NCI-H2196 treated with DMSO at 0.1 percent for 48 hours (cell line): ENCODE measurements around the gene ATMIN.

Source experiments
- DNase-seq: peaks from one replicate; lab custom pipeline; 2025; ENCODE audit not compliant: unreplicated experiment; lab: John Stamatoyannopoulos, UW

ATMIN gene

DNA sequence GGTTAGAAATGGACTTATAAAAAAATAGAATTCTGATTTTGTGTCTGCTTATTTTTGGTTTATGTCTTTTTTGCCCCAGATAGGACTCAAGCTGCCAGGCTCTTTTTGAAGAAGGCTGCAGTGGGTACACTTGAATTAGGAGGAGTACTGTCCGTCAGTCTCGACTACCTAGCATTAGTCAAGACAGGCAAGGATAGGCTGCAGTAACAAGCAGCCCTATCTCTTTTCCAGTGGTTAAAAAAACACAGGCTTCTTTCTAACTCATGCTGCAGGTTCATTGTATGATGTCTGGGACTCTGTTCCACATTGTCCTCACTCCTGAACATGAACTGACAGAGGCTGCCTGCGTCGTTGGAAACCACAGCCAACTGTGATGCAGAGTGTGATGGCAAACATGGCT lies 33.4 kb downstream of the ATMIN start:
- DNase-seq, result no peak

DNA sequence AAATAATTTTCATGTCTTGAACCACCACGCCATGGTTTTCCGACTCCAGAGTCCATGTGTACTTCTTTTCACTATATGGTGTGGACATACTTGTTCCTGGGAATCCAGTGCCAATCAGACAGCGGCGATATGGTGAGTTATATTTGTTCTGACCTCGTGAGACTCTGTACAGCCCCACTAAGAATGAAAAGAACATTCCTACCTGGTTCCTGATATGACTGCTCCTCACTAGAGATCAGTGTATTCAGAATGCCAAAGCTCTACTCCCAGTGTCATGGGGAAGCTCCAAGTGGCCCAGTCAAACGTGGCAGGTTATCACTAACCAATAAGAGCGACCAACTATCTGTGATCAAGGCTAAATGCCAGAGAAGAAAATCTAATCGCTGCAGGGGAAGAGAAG lies 35.3 kb downstream of the ATMIN start:
- DNase-seq, result no peak

DNA sequence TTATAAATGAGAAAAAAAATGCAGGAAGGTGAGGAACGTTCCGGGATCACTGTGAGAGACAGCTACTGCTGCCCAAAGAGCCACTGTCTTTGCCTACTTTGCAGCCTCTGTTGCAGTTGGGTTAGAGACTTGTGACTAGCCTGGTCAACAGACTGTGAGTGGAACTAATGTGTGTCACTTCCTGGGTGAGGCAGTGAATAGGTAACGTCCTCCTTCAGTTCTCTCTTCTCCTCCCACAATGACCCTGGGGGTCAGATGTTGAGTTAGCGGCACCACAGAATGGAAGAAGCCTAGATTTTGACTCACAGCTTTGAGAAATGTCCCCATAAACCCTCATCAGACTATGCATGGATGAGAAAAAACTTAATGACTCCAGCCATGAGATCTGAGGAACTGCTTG lies 36.2 kb downstream of the ATMIN start:
- DNase-seq, result no peak

DNA sequence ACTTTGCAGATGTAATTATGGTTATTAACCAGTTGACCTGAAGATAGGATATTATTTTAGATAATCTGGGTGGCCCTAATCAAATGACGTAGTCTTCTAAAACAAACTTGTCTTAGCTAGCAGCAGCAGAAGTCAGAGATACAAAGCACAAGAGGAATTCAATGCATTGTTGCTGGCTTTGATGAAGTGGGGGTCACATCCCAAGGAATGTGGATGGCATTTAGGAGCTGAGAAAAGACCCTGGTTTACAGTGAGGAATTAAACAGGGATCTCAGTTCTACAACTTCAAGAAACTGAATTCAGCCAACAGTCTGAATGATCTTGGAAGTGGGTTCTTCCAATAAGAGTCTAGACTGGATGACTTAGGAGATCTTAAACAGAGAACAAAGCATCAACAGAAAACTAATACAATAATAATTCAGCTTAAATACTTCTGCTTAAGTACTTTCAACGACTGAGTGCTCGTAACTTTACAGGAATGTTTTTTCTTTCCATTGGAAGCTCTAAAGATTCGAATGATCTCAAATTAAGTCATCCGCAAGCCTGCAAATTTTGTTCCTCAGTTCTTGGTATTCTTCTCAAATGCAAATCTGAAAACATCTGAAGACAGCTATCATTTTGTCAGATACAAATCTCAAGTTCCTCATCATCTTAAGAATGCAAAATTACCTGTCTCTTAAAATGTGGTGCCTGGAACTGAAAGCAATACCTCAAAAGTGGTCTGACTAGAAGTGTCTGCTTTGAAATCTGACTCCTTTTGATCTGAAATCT lies 38.1 kb downstream of the ATMIN start:
- no peak for DNase-seq

DNA sequence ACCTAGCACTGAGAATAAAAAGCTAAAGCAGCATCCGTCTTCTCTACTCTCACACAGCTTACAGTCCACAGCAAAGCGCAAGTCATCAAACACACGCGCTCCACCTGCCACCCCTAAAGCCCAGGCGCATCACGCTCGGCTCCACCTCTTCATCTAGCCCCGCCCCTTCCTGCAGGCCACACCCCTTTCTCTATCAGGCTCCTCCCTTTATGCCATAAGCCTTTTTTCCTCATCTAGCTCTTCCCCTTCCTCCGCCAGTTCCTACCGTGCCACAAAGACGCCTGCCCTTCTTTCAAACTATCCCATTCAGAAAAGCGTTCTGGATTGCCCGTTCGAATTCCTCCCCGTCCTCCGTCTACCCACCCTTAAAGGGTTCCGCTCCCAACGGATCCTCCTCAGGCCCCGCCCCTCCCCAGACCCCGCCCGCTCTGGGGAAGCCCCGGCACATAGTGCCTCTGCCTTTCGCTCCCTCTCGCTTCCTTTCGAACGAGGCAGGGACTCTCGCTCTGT lies 41.0 kb downstream of the ATMIN start:
- peak; percentile 54 for DNase-seq

DNA sequence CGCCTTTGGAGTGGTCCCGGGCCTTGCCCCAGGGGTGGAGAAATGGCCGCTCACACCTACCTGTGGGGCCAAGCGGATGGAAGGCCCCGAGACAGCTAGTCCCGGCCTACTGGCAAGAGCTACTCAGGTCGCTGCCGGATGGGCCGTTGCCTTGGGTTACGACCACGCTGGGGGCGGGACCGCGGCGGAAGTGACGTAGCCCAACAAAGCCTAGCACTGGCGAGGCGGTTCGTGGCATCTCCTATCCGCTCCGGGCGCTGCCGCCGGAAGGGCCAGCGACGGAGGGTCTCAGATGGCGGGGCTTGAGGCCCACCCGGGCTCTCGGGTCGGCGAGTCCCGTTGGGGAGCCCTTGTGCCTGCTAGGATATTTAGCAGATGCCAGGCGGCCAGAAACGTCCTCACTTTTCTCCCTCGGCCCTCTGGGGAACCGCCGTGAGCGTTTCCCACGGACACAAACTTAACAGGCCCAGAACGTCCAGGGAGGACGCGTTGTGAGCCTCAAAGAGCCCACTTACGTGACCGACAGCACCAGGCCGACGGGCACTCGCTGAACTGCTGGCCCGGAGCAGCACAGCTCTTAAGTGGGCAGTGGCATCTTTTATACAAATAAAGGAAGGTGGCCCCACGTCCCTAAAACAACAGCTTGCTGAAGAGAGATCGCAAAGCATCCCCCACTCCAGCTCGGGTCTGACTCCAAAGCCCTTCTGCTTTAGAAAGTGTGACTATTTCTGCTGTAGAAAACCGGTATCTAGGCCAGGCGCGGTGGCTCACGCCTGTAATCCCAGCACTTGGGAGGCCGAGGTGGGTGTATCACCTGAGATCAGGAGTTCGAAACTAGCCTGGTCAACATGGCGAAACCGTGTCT lies 41.7 kb downstream of the ATMIN start, which contains the start of gene C16orf46:
TSS of gene C16orf46 (minus strand) at position 163 of the 865 bp plus-strand sequence. CDS start 13,283 bp downstream, outside the sequence.
- peak; percentile 57 for DNase-seq

DNA sequence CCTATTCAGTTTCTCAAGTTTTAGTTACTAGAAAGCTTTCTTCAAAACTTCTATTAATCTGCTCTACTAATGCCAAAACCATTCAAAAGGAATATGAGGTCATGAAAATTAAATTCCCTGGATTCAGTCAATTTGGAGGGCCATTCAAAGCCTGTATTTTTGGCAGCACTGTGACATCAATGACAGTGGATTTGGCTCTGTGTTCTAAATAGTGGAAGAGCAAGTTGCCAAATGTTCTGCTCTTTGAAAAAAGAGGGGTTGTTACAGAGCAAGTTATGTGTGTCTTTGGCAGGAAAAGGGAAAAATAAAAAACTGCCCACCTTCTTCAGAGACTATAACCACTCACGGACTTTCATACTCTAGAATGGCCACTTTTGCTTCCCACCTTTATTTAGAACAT lies 44.6 kb downstream of the ATMIN start:
- DNase-seq, result no peak

DNA sequence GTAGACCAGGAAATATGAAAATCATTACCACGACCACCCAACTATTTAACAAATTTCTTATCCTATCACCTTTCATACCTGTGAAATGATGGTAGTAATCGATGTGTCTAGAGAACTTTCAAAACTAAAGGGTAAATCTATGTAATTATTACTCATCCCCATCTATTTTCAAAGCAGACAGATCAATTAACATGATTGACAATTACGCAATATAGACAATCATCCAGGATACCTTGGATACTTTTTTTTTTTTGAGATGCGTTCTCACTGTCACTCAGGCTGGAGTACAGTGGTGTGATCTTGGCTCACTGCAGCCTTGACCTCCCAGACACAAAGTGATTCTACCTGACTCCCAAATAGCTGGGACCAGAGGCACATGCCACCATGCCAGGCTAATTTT lies 45.4 kb downstream of the ATMIN start:
- no peak for DNase-seq

DNA sequence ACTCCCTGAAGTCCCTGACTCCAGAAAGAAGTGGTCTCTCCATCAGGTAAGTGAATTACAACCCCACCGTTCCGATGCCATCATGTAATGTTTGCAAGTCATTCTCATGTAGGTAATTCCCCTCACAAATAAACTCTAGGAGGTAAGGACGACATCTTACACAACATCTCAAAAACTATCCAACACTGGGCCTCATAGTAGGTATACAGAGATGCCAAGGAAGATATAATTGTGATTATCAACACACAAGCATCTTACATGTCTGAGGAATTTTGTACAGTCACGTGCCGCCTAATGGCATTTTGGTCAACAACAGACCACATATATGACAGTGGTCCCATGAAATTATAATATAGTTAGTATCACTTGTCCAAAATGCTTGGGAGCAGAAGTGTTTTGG lies 53.2 kb downstream of the ATMIN start:
- no peak for DNase-seq

DNA sequence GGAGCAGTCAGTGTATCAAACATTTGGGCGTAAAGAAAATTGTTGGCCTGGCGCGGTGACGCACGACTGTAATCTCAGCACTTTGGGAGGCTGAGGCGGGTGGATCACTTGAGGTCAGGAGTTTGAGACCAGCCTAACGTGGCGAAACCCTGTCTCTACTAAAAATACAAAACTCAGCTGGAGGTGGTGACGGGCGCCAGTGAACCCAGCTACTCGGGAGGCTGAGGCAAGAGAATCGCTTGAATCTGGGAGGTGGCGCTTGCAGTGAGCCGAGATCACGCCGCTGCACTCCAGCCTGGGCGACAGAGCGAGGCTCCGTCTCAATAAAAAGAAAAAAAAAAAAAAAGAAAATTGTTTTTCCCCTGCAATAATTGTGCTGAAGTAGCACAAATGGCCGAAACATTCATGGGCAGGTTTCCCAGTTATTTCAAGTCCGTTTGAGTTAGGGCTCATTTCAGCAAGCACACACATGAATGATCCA lies 59.2 kb downstream of the ATMIN start:
- DNase-seq, result no peak

DNA sequence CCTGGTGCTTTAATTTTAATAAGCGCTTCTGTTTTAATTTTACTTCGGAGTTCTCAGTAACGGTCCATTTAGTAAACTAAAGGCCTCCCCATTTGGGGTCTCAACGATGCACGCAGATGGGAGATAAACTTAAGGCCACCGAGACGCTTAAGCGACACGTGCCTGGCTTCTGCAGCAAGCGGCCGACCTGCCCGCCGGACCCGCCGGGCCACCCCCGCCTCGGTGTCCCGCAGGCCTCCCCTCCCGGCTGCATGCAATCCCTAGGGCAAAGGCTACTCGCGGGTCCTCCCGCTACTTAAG lies 60.0 kb downstream of the ATMIN start:
- DNase-seq, result no peak

DNA sequence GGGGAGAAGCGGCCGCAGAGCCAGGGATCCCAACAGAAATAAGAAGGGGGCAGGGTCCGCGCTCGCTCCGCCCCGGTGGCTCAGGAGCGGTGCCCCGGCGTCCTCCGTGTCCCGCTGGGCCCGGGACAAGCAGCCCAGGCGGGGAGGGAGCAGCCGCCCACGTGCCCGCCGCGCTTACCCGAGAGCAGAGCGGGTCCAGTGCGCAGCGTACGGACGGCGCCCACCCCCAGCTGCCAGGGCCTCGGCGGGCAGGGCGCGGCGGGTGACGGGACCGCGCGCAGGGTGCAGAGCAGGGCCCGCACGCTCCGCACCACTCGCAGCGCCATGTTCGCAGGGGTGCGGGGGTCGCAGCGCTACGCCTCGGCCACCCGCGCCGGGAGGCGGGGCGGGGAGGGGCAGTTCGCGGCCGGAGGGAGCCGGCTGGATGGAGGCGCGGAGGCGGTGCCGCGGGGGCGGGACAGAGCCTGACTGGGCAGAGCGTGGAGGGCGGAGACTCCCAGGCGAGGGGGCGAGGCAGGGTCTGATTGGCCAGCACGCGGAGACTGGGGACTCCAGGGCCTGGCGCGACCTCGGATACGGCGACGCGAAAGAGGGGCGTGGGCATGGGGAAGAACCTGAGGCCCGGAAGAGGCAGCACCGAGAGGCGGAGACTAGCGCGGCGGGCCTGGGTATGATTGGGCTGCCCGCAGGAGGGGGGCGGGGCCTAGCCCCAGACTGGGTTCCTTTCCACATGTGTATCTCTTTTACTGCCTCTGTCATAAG lies 60.5 kb downstream of the ATMIN start, which contains the start of gene GCSH:
TSS of gene GCSH (minus strand) at position 443 of the 762 bp plus-strand sequence. CDS start at position 326, 117 bp downstream.
- peak; percentile 84 for DNase-seq

DNA sequence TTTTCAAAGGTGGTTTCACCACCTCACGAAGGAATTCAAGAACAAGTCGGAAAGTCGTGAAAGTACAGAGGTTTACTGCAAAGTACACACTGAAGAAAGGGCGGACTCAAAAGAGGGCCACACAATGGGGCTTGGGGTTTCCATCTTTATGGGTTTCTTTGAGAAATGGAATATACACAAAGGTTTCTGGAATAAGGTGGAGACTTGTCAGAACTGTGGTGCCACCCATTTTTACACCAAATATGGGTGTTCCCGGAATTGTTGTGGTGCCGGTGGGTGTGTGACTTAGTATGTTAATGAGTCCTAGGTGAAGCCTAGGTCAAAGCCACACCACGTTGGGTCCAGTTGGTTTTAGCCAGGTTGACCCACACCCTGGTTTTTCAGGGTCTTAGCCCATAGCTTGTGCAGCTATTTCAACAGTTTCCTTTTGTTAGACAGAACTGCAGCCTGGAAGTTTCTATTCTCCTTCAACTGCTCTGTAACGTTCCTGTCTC lies 61.1 kb downstream of the ATMIN start:
- DNase-seq, result no peak
